MM.1S (cell line): Measurements from ENCODE around the gene OR8G1.
"Not testable (repeated sequence)": the region's sequence is repeated elsewhere in the genome, so short reads cannot be mapped to it uniquely, and the experiment has no call there.

ENCODE experiments used
- CTCF ChIP-seq: fragments of 300-600 bp; sonication (generic); IDR thresholded peaks from 2 replicates; pipeline ENCODE4 v1.5.1; 2016; ENCODE audit warnings: antibody characterized with exemption, low read length, mixed read lengths
- EZH2 ChIP-seq: fragments of 300-600 bp; sonication (generic); optimal IDR thresholded peaks from 2 replicates; pipeline ENCODE3; 2017; ENCODE audit warnings: low read depth, mild to moderate bottlenecking, antibody characterized with exemption, low read length, mixed read lengths

GRCh38 chr11:124249869-124250268 lies 9.0 kb downstream of the OR8G1 start:
- not testable (repeated sequence) for TF ChIP-seq CTCF, EZH2
